GM12891 (cell line): ENCODE measurements around the gene KLKB1.

Experiments used
- PAX5 ChIP-seq: IDR thresholded peaks from 2 replicates; pipeline ENCODE4 v1.6.1; 2011; ENCODE audit warnings: low read length, moderate library complexity, mild to moderate bottlenecking; ENCODE audit not compliant: insufficient read depth, severe bottlenecking
- POLR2A ChIP-seq: IDR thresholded peaks from 2 replicates; pipeline ENCODE4 v1.6.1; 2011; ENCODE audit warnings: low read depth, low read length, control low read depth
- POLR2AphosphoS5 ChIP-seq: IDR thresholded peaks from 2 replicates; pipeline ENCODE4 v1.6.1; 2011; ENCODE audit warnings: low read depth, low read length, control low read depth
- SPI1 ChIP-seq: IDR thresholded peaks from 2 replicates; pipeline ENCODE4 v1.6.1; 2011; ENCODE audit warnings: low read depth, low read length, control low read depth
- TAF1 ChIP-seq: IDR thresholded peaks from 2 replicates; pipeline ENCODE4 v1.6.1; 2011; ENCODE audit warnings: low read depth, low read length, control low read depth

GRCh38 chr4:186217733-186218293 is 9.5 kb upstream of the KLKB1 start:
- TF ChIP-seq POLR2A (no peak), POLR2AphosphoS5 (no peak), SPI1 (no peak), TAF1 (no peak), PAX5 (no peak)
